HG02610 (cell line): ENCODE results near the gene RIT1.
A peak's percentile ranks its signal among the peaks of the same experiment; 100 is the strongest.

Experiments
- ATAC-seq: cut with Tn5 transposase; IDR thresholded peaks from one replicate; pipeline ENCODE4 v1.9.1; 2021; ENCODE audit warnings: mild to moderate bottlenecking, moderate library complexity; ENCODE audit not compliant: unreplicated experiment

RIT1 gene, protein sequence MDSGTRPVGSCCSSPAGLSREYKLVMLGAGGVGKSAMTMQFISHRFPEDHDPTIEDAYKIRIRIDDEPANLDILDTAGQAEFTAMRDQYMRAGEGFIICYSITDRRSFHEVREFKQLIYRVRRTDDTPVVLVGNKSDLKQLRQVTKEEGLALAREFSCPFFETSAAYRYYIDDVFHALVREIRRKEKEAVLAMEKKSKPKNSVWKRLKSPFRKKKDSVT

GRCh38 chr1:155911156-155912055 lies at the start of gene RIT1:
Gene RIT1 (minus strand): TSS chr1:155911349. CDS start chr1:155910761, 588 bp downstream.
- peak; percentile 80 for ATAC-seq

GRCh38 chr1:155960081-155960745 lies 49.1 kb upstream of the RIT1 start:
- no peak for ATAC-seq

- ATAC-seq: no peak
Observed at GRCh38 chr1:155957411-155957915, 46.3 kb upstream of the RIT1 start.

GRCh38 chr1:155954645-155955044 lies 43.5 kb upstream of the RIT1 start:
- ATAC-seq: no peak

- no peak for ATAC-seq
Observed at GRCh38 chr1:155952505-155952890, 41.3 kb upstream of the RIT1 start.

GRCh38 chr1:155951753-155952504 lies 40.8 kb upstream of the RIT1 start:
- no peak for ATAC-seq

GRCh38 chr1:155950829-155951228 lies 39.7 kb upstream of the RIT1 start:
- no peak for ATAC-seq

- ATAC-seq: no peak
Observed at GRCh38 chr1:155947741-155948140, 36.6 kb upstream of the RIT1 start.

DNA sequence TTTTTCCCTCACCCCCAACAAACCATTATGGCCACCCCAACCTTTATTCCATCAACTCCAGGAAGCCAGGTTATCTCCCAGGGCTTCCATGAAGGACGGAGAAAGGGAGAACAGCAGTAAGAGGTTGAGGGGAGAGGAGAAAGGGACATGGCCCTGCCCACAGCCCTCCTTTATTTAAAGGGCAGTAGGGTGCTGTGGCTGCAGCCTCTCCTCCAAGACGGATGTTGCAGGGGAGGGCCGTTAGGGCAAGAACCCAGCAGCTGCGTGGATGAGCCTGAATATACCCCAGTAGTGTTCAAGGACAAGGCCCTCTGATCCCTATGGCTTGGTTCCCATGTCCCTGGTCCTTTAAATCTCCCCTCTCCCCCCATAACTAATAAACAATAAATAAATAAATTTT lies 36.1 kb upstream of the RIT1 start:
- ATAC-seq: no peak

- no peak for ATAC-seq
Observed at GRCh38 chr1:155946633-155947219, 35.6 kb upstream of the RIT1 start.

GRCh38 chr1:155944444-155944799 lies 33.3 kb upstream of the RIT1 start:
- no peak for ATAC-seq

DNA sequence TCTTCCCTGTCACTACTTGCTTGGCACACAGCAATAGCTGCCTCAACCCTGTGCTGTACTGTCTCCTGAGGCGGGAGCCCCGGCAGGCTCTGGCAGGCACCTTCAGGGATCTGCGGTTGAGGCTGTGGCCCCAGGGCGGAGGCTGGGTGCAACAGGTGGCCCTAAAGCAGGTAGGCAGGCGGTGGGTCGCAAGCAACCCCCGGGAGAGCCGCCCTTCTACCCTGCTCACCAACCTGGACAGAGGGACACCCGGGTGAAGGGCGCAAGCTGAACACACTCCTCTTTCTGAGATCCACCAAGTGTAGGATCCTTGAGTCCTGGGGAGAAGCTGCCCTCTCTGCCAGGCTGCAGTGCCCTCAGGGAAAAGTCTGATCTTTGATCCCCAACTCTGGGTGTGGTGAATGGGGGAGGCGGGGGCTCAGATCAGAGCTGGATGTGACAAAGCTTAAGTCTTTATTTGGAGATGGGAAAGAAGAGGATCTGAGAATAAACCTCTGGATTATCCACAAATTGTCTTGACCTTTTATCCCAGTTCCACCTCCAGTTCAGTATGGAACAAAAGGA lies 31.5 kb upstream of the RIT1 start:
- ATAC-seq: no peak

- ATAC-seq: no peak
Observed at GRCh38 chr1:155941845-155942531, 30.8 kb upstream of the RIT1 start.

GRCh38 chr1:155940993-155941844 lies 30.1 kb upstream of the RIT1 start, which contains the start of gene RXFP4:
Gene RXFP4 (plus strand): TSS chr1:155941638. CDS start chr1:155941710, 72 bp downstream.
- ATAC-seq: no peak

DNA sequence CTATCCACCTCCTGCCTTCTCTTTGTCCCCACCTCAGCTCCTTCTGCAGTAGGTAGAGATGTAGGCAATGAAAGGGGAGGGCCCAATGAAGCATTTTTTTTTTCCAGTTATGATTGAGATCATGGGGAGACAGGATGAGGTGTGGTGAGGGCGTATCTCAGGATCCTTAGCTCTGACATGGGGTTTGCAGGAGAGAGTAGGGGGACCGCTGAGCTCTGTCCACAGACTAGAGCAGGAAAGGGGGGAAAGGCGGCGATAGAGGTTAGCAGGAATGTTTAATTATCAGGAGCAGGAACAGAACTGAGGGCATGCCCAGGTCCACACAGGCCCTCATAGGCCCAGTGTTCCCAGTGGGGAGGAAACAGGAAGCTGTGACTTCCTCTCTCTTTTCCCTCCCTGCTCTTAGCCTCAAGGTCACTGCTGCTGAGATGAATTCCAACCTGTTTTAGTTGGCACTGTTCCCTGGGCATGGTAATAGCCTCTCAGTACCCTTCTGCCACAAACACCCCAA lies 29.4 kb upstream of the RIT1 start:
- no peak for ATAC-seq

GRCh38 chr1:155938220-155938627 lies 27.1 kb upstream of the RIT1 start:
- no peak for ATAC-seq

DNA sequence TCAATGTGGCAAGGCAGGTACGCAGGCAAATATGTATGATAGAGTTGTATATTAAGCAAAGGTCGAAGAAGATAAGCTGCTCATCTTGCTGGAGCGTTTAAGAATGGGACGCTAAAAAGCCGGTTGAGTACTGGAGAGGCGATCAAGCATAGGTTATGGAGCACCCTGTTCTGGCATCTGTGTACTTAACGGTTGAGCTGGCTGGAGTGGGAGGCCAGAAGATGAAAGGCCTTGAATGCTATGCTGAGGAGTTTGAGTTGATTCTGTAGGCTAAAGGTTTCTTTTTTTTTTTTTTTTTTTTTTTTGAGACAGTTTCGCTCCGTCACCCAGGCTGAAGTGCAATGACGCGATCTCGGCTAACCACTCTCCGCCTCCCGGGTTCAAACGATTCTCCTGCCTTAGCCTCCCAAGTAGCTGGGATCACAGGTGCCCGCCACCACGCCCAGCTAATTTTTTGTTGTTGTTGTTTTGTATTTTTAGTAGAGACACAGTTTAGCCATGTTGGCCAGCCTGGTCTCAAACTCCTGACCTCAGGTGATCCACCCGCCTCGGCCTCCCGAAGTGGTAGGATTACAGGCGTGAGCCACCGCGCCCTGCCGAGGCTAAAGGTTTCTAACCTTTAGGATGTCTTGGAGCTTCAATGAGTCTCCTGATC lies 23.9 kb upstream of the RIT1 start:
- ATAC-seq: no peak
